Measurements from ENCODE around the gene PDCD10.

DNA sequence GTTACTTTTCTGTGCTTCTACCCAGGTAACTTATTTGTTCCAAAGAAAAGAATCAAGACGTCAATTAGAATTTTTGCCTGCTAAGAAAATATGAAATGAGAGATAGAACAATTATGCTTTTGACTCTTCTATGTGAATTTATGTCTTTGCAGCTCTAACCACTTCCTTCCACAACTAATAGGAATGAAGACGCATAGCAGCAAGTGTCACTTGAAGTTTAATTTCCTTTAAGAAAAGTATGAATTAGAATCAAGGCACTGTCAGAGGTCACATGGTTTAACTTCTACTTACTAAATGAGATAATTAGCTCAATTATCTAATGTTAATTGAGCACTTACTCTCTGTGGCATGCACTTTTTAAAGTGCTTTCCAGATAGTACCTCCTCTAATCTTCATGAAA is 84.2 kb downstream of the PDCD10 start:
- TF ChIP-seq, protein P1, sequence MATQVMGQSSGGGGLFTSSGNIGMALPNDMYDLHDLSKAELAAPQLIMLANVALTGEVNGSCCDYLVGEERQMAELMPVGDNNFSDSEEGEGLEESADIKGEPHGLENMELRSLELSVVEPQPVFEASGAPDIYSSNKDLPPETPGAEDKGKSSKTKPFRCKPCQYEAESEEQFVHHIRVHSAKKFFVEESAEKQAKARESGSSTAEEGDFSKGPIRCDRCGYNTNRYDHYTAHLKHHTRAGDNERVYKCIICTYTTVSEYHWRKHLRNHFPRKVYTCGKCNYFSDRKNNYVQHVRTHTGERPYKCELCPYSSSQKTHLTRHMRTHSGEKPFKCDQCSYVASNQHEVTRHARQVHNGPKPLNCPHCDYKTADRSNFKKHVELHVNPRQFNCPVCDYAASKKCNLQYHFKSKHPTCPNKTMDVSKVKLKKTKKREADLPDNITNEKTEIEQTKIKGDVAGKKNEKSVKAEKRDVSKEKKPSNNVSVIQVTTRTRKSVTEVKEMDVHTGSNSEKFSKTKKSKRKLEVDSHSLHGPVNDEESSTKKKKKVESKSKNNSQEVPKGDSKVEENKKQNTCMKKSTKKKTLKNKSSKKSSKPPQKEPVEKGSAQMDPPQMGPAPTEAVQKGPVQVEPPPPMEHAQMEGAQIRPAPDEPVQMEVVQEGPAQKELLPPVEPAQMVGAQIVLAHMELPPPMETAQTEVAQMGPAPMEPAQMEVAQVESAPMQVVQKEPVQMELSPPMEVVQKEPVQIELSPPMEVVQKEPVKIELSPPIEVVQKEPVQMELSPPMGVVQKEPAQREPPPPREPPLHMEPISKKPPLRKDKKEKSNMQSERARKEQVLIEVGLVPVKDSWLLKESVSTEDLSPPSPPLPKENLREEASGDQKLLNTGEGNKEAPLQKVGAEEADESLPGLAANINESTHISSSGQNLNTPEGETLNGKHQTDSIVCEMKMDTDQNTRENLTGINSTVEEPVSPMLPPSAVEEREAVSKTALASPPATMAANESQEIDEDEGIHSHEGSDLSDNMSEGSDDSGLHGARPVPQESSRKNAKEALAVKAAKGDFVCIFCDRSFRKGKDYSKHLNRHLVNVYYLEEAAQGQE (tag by site-specific recombination; IDR thresholded peaks at IDR 0.05) = no peak
- TF ChIP-seq, protein P2, sequence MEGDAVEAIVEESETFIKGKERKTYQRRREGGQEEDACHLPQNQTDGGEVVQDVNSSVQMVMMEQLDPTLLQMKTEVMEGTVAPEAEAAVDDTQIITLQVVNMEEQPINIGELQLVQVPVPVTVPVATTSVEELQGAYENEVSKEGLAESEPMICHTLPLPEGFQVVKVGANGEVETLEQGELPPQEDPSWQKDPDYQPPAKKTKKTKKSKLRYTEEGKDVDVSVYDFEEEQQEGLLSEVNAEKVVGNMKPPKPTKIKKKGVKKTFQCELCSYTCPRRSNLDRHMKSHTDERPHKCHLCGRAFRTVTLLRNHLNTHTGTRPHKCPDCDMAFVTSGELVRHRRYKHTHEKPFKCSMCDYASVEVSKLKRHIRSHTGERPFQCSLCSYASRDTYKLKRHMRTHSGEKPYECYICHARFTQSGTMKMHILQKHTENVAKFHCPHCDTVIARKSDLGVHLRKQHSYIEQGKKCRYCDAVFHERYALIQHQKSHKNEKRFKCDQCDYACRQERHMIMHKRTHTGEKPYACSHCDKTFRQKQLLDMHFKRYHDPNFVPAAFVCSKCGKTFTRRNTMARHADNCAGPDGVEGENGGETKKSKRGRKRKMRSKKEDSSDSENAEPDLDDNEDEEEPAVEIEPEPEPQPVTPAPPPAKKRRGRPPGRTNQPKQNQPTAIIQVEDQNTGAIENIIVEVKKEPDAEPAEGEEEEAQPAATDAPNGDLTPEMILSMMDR (tag by site-specific recombination; IDR thresholded peaks at IDR 0.05) = no peak
- no peak for TF ChIP-seq RBAK (tag by site-specific recombination; IDR thresholded peaks at IDR 0.05)
- TF ChIP-seq ZNF701 (tag by site-specific recombination; IDR thresholded peaks at IDR 0.05) = no peak
- TF ChIP-seq ZNF10 (tag by site-specific recombination; IDR thresholded peaks at IDR 0.05) = no peak
- TF ChIP-seq ZBTB20 (tag by site-specific recombination; IDR thresholded peaks at IDR 0.05) = no peak
- TF ChIP-seq ZNF121 (tag by site-specific recombination; IDR thresholded peaks at IDR 0.05) = no peak
- TF ChIP-seq ZNF350 (tag by site-specific recombination; IDR thresholded peaks at IDR 0.05) = no peak
- TF ChIP-seq, protein P3, sequence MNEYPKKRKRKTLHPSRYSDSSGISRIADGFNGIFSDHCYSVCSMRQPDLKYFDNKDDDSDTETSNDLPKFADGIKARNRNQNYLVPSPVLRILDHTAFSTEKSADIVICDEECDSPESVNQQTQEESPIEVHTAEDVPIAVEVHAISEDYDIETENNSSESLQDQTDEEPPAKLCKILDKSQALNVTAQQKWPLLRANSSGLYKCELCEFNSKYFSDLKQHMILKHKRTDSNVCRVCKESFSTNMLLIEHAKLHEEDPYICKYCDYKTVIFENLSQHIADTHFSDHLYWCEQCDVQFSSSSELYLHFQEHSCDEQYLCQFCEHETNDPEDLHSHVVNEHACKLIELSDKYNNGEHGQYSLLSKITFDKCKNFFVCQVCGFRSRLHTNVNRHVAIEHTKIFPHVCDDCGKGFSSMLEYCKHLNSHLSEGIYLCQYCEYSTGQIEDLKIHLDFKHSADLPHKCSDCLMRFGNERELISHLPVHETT (tag by site-specific recombination; IDR thresholded peaks at IDR 0.05) = no peak
- TF ChIP-seq ZBTB7A (tag by site-specific recombination; IDR thresholded peaks at IDR 0.05; ENCODE audit: low read depth) = no peak
- no peak for TF ChIP-seq SCRT2 (tag by site-specific recombination; IDR thresholded peaks at IDR 0.05)
